Colonic mucosa (tissue), 4 donors: ENCODE data around the gene CDKAL1. TPM values are rescaled to one million over a fixed set of nuclear protein-coding genes. Genes with fewer than 3 reads are reported as not detected.
"Not testable (repeated sequence)": the region's sequence is repeated elsewhere in the genome, so short reads cannot be mapped to it uniquely, and the experiment has no call there.

Source experiments
- DNase-seq: peaks from one replicate; pipeline ENCODE4 v3.0.0-alpha.2; 2020
- H3K27ac ChIP-seq: fragments of 200-600 bp; one replicate; pipeline ENCODE4 v1.8.0; 2021
- H3K27me3 ChIP-seq: fragments of 200-600 bp; one replicate; pipeline ENCODE4 v1.8.0; 2021
- H3K36me3 ChIP-seq: fragments of 200-600 bp; one replicate; pipeline ENCODE4 v1.8.0; 2021
- H3K4me1 ChIP-seq: fragments of 200-600 bp; one replicate; pipeline ENCODE4 v1.8.0; 2021; ENCODE audit warnings: mild to moderate bottlenecking
- H3K4me3 ChIP-seq: fragments of 200-600 bp; one replicate; pipeline ENCODE4 v1.8.0; 2021
- H3K9ac ChIP-seq, 2 donors: one replicate each; pipeline ENCODE4 v1.7.0; 2013; ENCODE audit warnings: control low read depth in 2 of 2, low read depth in 2 of 2, low read length in 2 of 2
- H3K9me3 ChIP-seq: fragments of 200-600 bp; one replicate; pipeline ENCODE4 v1.8.0; 2021
- CTCF ChIP-seq: fragments of 200-600 bp; IDR thresholded peaks from one replicate; pipeline ENCODE4 v1.8.0; 2022; ENCODE audit warnings: antibody characterized with exemption, mild to moderate bottlenecking
- intact Hi-C: fragments of 100-400 bp; cut with DNase I; formaldehyde crosslinking; loops from one replicate; pipeline ENCODE4 v1.14.1; 2022
- total RNA-seq, 2 donors: library from RNA; stranded (reverse); fragmentation: NEBNext Ultra II Directional in 1 of 2; extraction: Animal tissue kit (Norgen Biotek cat#: 25700) in 1 of 2; gene quantifications; one replicate each; pipeline ENCODE4 v1.2.1, GENCODE V29; 2021
- donor health status: healthy.
- donor health status: DM: no; HTN: no; CAD: no.
- donor health status: DM: no; HTN: no; CAD: no.

The CDKAL1 gene
- total RNA-seq, 2 donors from 2014 or later = 13.8 to 14.2 TPM

- intact Hi-C loops = no loop called here
- H3K27me3 ChIP-seq = no peaks in the 10 kb centered on the region
- no peak for TF ChIP-seq CTCF
Measured at GRCh38 chr6:21085643-21086042, 551.4 kb downstream of the CDKAL1 start.

GRCh38 chr6:21087188-21087587, 552.9 kb downstream of the CDKAL1 start:
- Histone ChIP-seq H3K4me1 (no peaks in the 10 kb centered on the region), H3K9ac (no peak overlapping the region), H3K27ac (no peak overlapping the region), H3K27me3 (no peaks in the 10 kb centered on the region), H3K9me3 (no peaks in the 10 kb centered on the region), H3K4me3 (no peak overlapping the region), H3K36me3 (no peaks in the 10 kb centered on the region)
- DNase-seq = no peak
- no peak for TF ChIP-seq CTCF
- intact Hi-C loops = no loop called here

More at GRCh38 chr6:21085643-21086042, 551.4 kb downstream of the CDKAL1 start:
- no peaks in the 10 kb centered on the region for H3K36me3 ChIP-seq
- H3K9ac ChIP-seq = no peak overlapping the region
- H3K4me1 ChIP-seq = no peaks in the 10 kb centered on the region
- H3K9me3 ChIP-seq = no peaks in the 10 kb centered on the region
- H3K27ac ChIP-seq = no peak overlapping the region
- DNase-seq = no peak
- no peak overlapping the region for H3K4me3 ChIP-seq

GRCh38 chr6:21091411-21091810, 557.2 kb downstream of the CDKAL1 start:
- no peak for TF ChIP-seq CTCF
- Histone ChIP-seq H3K27me3 (no peaks in the 10 kb centered on the region), H3K9me3 (no peaks in the 10 kb centered on the region), H3K36me3 (no peaks in the 10 kb centered on the region), H3K4me3 (no peak overlapping the region), H3K9ac (no peak overlapping the region), H3K4me1 (no peaks in the 10 kb centered on the region), H3K27ac (no peak overlapping the region)
- intact Hi-C loops = no loop called here
- DNase-seq = no peak

GRCh38 chr6:21092231-21092772, 558.0 kb downstream of the CDKAL1 start:
- intact Hi-C loops = not testable (repeated sequence)

GRCh38 chr6:21095462-21095861, 561.2 kb downstream of the CDKAL1 start:
- Histone ChIP-seq H3K27ac (no peak overlapping the region), H3K4me3 (no peak overlapping the region), H3K4me1 (no peaks in the 10 kb centered on the region), H3K36me3 (no peaks in the 10 kb centered on the region), H3K9ac (no peak overlapping the region), H3K27me3 (no peaks in the 10 kb centered on the region), H3K9me3 (no peaks in the 10 kb centered on the region)
- no peak for TF ChIP-seq CTCF
- intact Hi-C loops = no loop called here
- DNase-seq = no peak

More at GRCh38 chr6:21092231-21092772, 558.0 kb downstream of the CDKAL1 start:
- H3K27me3 ChIP-seq, DNase-seq, H3K9ac ChIP-seq, H3K4me3 ChIP-seq, H3K4me1 ChIP-seq, H3K9me3 ChIP-seq, H3K36me3 ChIP-seq, H3K27ac ChIP-seq: not testable (repeated sequence)

GRCh38 chr6:21098134-21098533, 563.9 kb downstream of the CDKAL1 start:
- no peaks in the 10 kb centered on the region for H3K4me1 ChIP-seq
- TF ChIP-seq CTCF = no peak
- H3K4me3 ChIP-seq = no peak overlapping the region
- H3K36me3 ChIP-seq = no peaks in the 10 kb centered on the region
- no peak overlapping the region for H3K9ac ChIP-seq
- DNase-seq = no peak
- H3K27ac ChIP-seq = no peak overlapping the region
- H3K9me3 ChIP-seq = no peaks in the 10 kb centered on the region
- intact Hi-C loops = no loop called here
- H3K27me3 ChIP-seq = no peaks in the 10 kb centered on the region
